ENCODE results near the gene ADGRV1.
A peak's percentile ranks its signal among the peaks of the same experiment; 100 is the strongest.

- TF ChIP-seq GABPA (IDR thresholded peaks at IDR 0.05; ENCODE audit: low read depth): no peak
- TF ChIP-seq, protein P1, sequence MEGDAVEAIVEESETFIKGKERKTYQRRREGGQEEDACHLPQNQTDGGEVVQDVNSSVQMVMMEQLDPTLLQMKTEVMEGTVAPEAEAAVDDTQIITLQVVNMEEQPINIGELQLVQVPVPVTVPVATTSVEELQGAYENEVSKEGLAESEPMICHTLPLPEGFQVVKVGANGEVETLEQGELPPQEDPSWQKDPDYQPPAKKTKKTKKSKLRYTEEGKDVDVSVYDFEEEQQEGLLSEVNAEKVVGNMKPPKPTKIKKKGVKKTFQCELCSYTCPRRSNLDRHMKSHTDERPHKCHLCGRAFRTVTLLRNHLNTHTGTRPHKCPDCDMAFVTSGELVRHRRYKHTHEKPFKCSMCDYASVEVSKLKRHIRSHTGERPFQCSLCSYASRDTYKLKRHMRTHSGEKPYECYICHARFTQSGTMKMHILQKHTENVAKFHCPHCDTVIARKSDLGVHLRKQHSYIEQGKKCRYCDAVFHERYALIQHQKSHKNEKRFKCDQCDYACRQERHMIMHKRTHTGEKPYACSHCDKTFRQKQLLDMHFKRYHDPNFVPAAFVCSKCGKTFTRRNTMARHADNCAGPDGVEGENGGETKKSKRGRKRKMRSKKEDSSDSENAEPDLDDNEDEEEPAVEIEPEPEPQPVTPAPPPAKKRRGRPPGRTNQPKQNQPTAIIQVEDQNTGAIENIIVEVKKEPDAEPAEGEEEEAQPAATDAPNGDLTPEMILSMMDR (IDR thresholded peaks at IDR 0.05): no peak
- TF ChIP-seq POLR2AphosphoS5 (IDR thresholded peaks at IDR 0.05; ENCODE audit: low read depth, low read length): peak; percentile 27; the same call in 1 of the 2 replicates
- TF ChIP-seq TAF1 (IDR thresholded peaks at IDR 0.05; ENCODE audit: borderline replicate concordance, low read depth, low read length): no peak
- no peak for TF ChIP-seq USF2 (IDR thresholded peaks at IDR 0.05; ENCODE audit: borderline replicate concordance, low read depth, low read length)
- no peak for TF ChIP-seq YY1 (IDR thresholded peaks at IDR 0.05; ENCODE audit: low read depth)
- TF ChIP-seq, protein P2, sequence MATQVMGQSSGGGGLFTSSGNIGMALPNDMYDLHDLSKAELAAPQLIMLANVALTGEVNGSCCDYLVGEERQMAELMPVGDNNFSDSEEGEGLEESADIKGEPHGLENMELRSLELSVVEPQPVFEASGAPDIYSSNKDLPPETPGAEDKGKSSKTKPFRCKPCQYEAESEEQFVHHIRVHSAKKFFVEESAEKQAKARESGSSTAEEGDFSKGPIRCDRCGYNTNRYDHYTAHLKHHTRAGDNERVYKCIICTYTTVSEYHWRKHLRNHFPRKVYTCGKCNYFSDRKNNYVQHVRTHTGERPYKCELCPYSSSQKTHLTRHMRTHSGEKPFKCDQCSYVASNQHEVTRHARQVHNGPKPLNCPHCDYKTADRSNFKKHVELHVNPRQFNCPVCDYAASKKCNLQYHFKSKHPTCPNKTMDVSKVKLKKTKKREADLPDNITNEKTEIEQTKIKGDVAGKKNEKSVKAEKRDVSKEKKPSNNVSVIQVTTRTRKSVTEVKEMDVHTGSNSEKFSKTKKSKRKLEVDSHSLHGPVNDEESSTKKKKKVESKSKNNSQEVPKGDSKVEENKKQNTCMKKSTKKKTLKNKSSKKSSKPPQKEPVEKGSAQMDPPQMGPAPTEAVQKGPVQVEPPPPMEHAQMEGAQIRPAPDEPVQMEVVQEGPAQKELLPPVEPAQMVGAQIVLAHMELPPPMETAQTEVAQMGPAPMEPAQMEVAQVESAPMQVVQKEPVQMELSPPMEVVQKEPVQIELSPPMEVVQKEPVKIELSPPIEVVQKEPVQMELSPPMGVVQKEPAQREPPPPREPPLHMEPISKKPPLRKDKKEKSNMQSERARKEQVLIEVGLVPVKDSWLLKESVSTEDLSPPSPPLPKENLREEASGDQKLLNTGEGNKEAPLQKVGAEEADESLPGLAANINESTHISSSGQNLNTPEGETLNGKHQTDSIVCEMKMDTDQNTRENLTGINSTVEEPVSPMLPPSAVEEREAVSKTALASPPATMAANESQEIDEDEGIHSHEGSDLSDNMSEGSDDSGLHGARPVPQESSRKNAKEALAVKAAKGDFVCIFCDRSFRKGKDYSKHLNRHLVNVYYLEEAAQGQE (IDR thresholded peaks at IDR 0.05; ENCODE audit: low read depth, low read length): no peak
- no peak for TF ChIP-seq TEAD4 (IDR thresholded peaks at IDR 0.05; ENCODE audit: borderline replicate concordance, insufficient read depth)
- no peak for TF ChIP-seq USF1 (IDR thresholded peaks at IDR 0.05; ENCODE audit: borderline replicate concordance, low read depth)
Measured at GRCh38 chr5:91140657-91141056, 582.1 kb downstream of the ADGRV1 start.

Data from SK-N-SH (cell line).